Keratinocyte (primary cell): ENCODE results near the gene TMIGD2. TPM values are rescaled to one million over a fixed set of nuclear protein-coding genes. Genes with fewer than 3 reads are reported as not detected.

Source experiments
- DNase-seq: peaks from one replicate; pipeline ENCODE4 v3.0.0-alpha.2; 2011; ENCODE audit warnings: low read depth, missing footprints, low spot score
- FAIRE-seq: peaks from 2 replicates; lab custom pipeline; 2011; peaks lifted over from hg19 to GRCh38; lab: Jason Lieb, UNC
- H2AFZ ChIP-seq: 2 replicates; pipeline ENCODE4 v1.6.0; 2012; ENCODE audit warnings: low read length, control low read depth, inconsistent platforms; ENCODE audit not compliant: control insufficient read depth
- H3K27ac ChIP-seq: 2 replicates; pipeline ENCODE4 v1.5.1; 2011; ENCODE audit warnings: low read length; ENCODE audit not compliant: control insufficient read depth, insufficient read depth
- H3K27me3 ChIP-seq: 3 replicates; pipeline ENCODE4 v1.6.0; 2011; ENCODE audit warnings: low read length; ENCODE audit not compliant: control insufficient read depth, insufficient read depth; ENCODE audit errors: extremely low read depth
- H3K36me3 ChIP-seq, 2 experiments: 2 replicates in 1 of 2; 3 replicates in 1 of 2; pipeline ENCODE4 v1.5.1; 2011; ENCODE audit warnings: low read length in 2 of 2, mild to moderate bottlenecking in 1 of 2; ENCODE audit not compliant: control insufficient read depth in 2 of 2, insufficient read depth in 2 of 2; ENCODE audit errors: extremely low read depth in 1 of 2
- H3K4me1 ChIP-seq: 3 replicates; pipeline ENCODE4 v1.5.1; 2011; ENCODE audit warnings: low read length; ENCODE audit not compliant: control insufficient read depth, insufficient read depth; ENCODE audit errors: extremely low read depth
- H3K4me2 ChIP-seq: 3 replicates; pipeline ENCODE4 v1.6.0; 2011; ENCODE audit warnings: low read depth, low read length; ENCODE audit not compliant: control insufficient read depth, insufficient read depth; ENCODE audit errors: extremely low read depth
- H3K4me3 ChIP-seq, 3 experiments: fragments of 200-600 bp in 1 of 3; sonication (generic) in 1 of 3; 2 replicates in 2 of 3; 3 replicates in 1 of 3; pipeline ENCODE4 v1.5.1; 2011 to 2016; ENCODE audit warnings: low read length in 3 of 3, mild to moderate bottlenecking in 3 of 3, control low read depth in 2 of 3, inconsistent platforms in 1 of 3, low read depth in 1 of 3, mixed read lengths in 1 of 3, mixed run types in 1 of 3, moderate library complexity in 1 of 3; ENCODE audit not compliant: control insufficient read depth in 2 of 3, insufficient read depth in 2 of 3; ENCODE audit errors: extremely low read depth in 1 of 3
- H3K79me2 ChIP-seq: 2 replicates; pipeline ENCODE4 v1.6.0; 2012; ENCODE audit warnings: low read length; ENCODE audit not compliant: control insufficient read depth, insufficient read depth
- H3K9ac ChIP-seq: 3 replicates; pipeline ENCODE4 v1.6.0; 2011; ENCODE audit warnings: low read length; ENCODE audit not compliant: control insufficient read depth, insufficient read depth; ENCODE audit errors: extremely low read depth
- H3K9me1 ChIP-seq: 3 replicates; pipeline ENCODE4 v1.6.0; 2011; ENCODE audit warnings: low read length; ENCODE audit not compliant: control insufficient read depth, insufficient read depth; ENCODE audit errors: extremely low read depth
- H3K9me3 ChIP-seq: 2 replicates; pipeline ENCODE4 v1.5.1; 2012; ENCODE audit warnings: low read depth, low read length; ENCODE audit not compliant: control insufficient read depth
- H4K20me1 ChIP-seq: 3 replicates; pipeline ENCODE4 v1.6.0; 2011; ENCODE audit warnings: low read length; ENCODE audit not compliant: control insufficient read depth, insufficient read depth; ENCODE audit errors: extremely low read depth
- EZH2 ChIP-seq: IDR thresholded peaks from one replicate; pipeline ENCODE4 v1.6.1; 2012; ENCODE audit warnings: inconsistent platforms, mild to moderate bottlenecking, low read length, moderate library complexity
- dilution Hi-C: fragments of 300-500 bp; cut with MboI; formaldehyde crosslinking; loops from one replicate; pipeline ENCODE4 v1.7.0; 2020; ENCODE audit warnings: low sequenced_read_pairs; ENCODE audit not compliant: extremely low pct_ligation_motif_present
- polyA plus RNA-seq, 5 experiments: library from polyadenylated mRNA; depleted of rRNA in 3 of 5; stranded (reverse) in 3 of 5; stranded (forward) in 1 of 5; unstranded in 1 of 5; fragments of >200 nt; gene quantifications; 1 replicate in 1 of 5; 2 replicates in 3 of 5; 3 replicates in 1 of 5; pipeline versions ENCODE4 v1.2.1 to v1.2.3, GENCODE V29; 2011 to 2012; ENCODE audit warnings: missing spikeins in 2 of 5, low read depth in 1 of 5, low replicate concordance in 1 of 5
- TF ChIP-seq, protein P1 (sequence below), 3 experiments: IDR thresholded peaks in 1 of 3; conservative IDR thresholded peaks in 1 of 3; optimal IDR thresholded peaks in 1 of 3; 2 replicates in 2 of 3; 3 replicates in 1 of 3; pipeline versions ENCODE3 to v1.5.1; 2011; ENCODE audit warnings: low read length in 3 of 3, mild to moderate bottlenecking in 3 of 3, moderate library complexity in 2 of 3, control low read depth in 1 of 3, inconsistent platforms in 1 of 3; ENCODE audit not compliant: insufficient read depth in 2 of 3; ENCODE audit errors: extremely low read depth in 1 of 3

The TMIGD2 gene
- polyA plus RNA-seq, 1 donor (not counting 4 experiments of a cell fraction or from before 2014, with no cell fraction given), result not detected

DNA sequence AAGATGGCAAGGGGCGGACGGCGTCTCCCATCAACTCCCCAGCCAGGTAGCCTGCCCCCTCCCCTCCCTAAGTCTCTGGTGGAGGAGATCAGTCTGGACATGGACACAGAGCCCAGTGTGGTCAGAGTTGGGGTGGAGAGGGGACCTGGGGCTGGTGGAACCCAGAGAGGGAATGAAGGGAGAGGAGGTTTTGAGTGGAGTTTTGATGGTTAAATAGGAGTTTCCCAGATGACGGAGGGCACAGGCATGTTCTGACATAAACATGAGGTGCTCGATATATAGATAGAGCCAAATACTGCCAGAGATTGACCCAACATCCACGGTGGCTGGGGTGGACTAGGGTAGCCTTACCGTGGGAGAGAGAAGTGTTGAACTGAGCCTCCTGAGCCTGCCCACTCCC is 16.3 kb upstream of the TMIGD2 start:
- Histone ChIP-seq H3K9ac (no peak overlapping the region), H2AFZ (no peak overlapping the region), H3K36me3 (no peaks in the 10 kb centered on the region), H3K27ac (no peak overlapping the region), H3K4me2 (no peak overlapping the region), H3K4me1 (no peaks in the 10 kb centered on the region), H3K27me3 (no peaks in the 10 kb centered on the region), H3K9me1 (no peaks in the 10 kb centered on the region), H3K79me2 (no peaks in the 10 kb centered on the region), H3K4me3 (no peak overlapping the region), H3K9me3 (no peaks in the 10 kb centered on the region), H4K20me1 (no peaks in the 10 kb centered on the region)
- DNase-seq, result no peak
- dilution Hi-C loops, result no loop called here
- FAIRE-seq, result no peak
- TF ChIP-seq EZH2, result no peak
- TF ChIP-seq, protein P1, sequence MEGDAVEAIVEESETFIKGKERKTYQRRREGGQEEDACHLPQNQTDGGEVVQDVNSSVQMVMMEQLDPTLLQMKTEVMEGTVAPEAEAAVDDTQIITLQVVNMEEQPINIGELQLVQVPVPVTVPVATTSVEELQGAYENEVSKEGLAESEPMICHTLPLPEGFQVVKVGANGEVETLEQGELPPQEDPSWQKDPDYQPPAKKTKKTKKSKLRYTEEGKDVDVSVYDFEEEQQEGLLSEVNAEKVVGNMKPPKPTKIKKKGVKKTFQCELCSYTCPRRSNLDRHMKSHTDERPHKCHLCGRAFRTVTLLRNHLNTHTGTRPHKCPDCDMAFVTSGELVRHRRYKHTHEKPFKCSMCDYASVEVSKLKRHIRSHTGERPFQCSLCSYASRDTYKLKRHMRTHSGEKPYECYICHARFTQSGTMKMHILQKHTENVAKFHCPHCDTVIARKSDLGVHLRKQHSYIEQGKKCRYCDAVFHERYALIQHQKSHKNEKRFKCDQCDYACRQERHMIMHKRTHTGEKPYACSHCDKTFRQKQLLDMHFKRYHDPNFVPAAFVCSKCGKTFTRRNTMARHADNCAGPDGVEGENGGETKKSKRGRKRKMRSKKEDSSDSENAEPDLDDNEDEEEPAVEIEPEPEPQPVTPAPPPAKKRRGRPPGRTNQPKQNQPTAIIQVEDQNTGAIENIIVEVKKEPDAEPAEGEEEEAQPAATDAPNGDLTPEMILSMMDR (optimal IDR thresholded peaks at IDR 0.05 in 1 of 3, IDR thresholded peaks at IDR 0.05 in 1 of 3, conservative IDR thresholded peaks at IDR 0.05 in 1 of 3; ENCODE audit: extremely low read depth in 1 of 3, insufficient read depth in 2 of 3, low read length in 3 of 3), result no peak

DNA sequence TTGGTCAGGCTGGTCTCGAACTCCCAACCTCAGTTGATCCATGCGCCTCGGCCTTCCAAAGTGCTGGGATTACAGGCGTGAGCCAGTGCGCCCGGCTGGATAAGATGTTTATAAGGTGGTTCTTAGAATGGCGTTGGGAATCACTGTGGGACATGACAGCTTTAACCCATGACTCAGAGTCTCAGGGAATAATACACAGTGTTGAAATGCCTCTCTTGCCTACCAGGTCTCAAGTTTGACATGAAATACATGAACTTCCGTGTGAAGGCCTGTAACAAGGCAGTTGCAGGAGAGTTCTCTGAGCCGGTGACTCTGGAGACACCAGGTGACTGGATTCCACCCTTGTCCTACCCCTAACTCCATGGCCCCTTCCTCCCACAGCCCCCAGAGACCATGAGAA is 14.8 kb upstream of the TMIGD2 start:
- dilution Hi-C loops, result no loop called here
- H3K4me1 ChIP-seq, result no peaks in the 10 kb centered on the region
- H3K27me3 ChIP-seq, result no peaks in the 10 kb centered on the region
- no peaks in the 10 kb centered on the region for H3K36me3 ChIP-seq
- no peak overlapping the region for H2AFZ ChIP-seq
- TF ChIP-seq, protein P1 (optimal IDR thresholded peaks at IDR 0.05 in 1 of 3, IDR thresholded peaks at IDR 0.05 in 1 of 3, conservative IDR thresholded peaks at IDR 0.05 in 1 of 3; ENCODE audit: extremely low read depth in 1 of 3, insufficient read depth in 2 of 3, low read length in 3 of 3), result no peak
- TF ChIP-seq EZH2, result no peak
- FAIRE-seq, result no peak
- no peaks in the 10 kb centered on the region for H3K79me2 ChIP-seq
- no peak overlapping the region for H3K9ac ChIP-seq
- no peak for DNase-seq
- H3K27ac ChIP-seq, result no peak overlapping the region
- H4K20me1 ChIP-seq, result no peaks in the 10 kb centered on the region
- no peak overlapping the region for H3K4me3 ChIP-seq
- no peaks in the 10 kb centered on the region for H3K9me3 ChIP-seq
- H3K4me2 ChIP-seq, result no peak overlapping the region
- no peaks in the 10 kb centered on the region for H3K9me1 ChIP-seq
